Activated naive CD8-positive, alpha-beta T cell (primary cell): Measurements from ENCODE around the gene RAPGEF1.

Experiments
- H3K27ac Mint-ChIP-seq: one replicate; pipeline ENCODE4 v1.8.0; 2021; ENCODE audit warnings: mixed read lengths
- H3K27me3 Mint-ChIP-seq: one replicate; pipeline ENCODE4 v1.8.0; 2021; ENCODE audit warnings: mixed read lengths
- H3K36me3 Mint-ChIP-seq: one replicate; pipeline ENCODE4 v1.8.0; 2021; ENCODE audit warnings: mixed read lengths
- H3K4me1 Mint-ChIP-seq: one replicate; pipeline ENCODE4 v1.8.0; 2021; ENCODE audit warnings: low read depth, mixed read lengths
- H3K4me3 Mint-ChIP-seq: one replicate; pipeline ENCODE4 v1.8.0; 2021; ENCODE audit warnings: mild to moderate bottlenecking, mixed read lengths
- H3K9me3 Mint-ChIP-seq: one replicate; pipeline ENCODE4 v1.8.0; 2021; ENCODE audit warnings: low read depth, mixed read lengths

The RAPGEF1 gene

GRCh38 chr9:131640438-131641137, 99.3 kb downstream of the RAPGEF1 start:
- no peaks in the 10 kb centered on the region for H3K27me3 Mint-ChIP-seq
- H3K4me1 Mint-ChIP-seq, result peaks cover 34% of the 10 kb centered on the region
- H3K4me3 Mint-ChIP-seq, result no peak overlapping the region
- no peaks in the 10 kb centered on the region for H3K9me3 Mint-ChIP-seq
- H3K36me3 Mint-ChIP-seq, result no peaks in the 10 kb centered on the region
- peak overlapping the region; percentile 41 for H3K27ac Mint-ChIP-seq

DNA sequence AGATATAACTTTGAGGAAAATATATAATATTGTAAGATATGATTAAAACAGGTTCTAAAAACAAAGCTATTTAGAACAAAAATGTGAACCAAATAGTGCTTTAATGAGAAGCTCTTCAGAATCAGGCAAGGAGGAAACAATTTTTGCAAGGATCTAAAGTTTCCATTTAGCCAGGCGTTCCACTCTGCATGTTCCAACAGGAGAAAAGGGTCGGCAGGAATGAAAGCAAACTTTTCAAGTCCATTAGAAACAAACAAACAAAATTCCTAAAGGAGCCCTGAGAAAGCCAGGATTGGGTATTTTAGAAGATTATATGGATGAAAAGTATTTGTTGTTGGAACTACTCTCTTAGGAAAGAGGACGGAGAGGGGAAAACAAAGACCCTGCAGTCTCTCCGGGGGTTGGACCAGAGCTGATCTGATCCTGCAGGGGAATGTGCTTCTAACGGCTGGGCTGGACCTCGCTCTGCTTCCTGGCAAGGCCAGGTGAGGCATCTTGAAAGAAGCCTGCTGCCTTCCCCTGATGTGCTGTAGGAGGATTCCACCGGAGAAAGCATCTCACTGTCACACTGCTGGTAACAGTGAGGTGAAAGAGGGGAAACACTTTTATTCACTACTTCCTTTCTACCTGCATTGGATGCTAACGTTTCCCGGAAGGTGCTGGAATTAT, 100.0 kb downstream of the RAPGEF1 start:
- H3K4me1 Mint-ChIP-seq, result peaks cover 37% of the 10 kb centered on the region
- peak overlapping the region; percentile 28 for H3K27ac Mint-ChIP-seq
- H3K36me3 Mint-ChIP-seq, result no peaks in the 10 kb centered on the region
- no peaks in the 10 kb centered on the region for H3K9me3 Mint-ChIP-seq
- no peak overlapping the region for H3K4me3 Mint-ChIP-seq
- no peaks in the 10 kb centered on the region for H3K27me3 Mint-ChIP-seq

GRCh38 chr9:131636593-131636992, 103.3 kb downstream of the RAPGEF1 start:
- no peak overlapping the region for H3K4me3 Mint-ChIP-seq
- H3K27me3 Mint-ChIP-seq, result no peaks in the 10 kb centered on the region
- H3K36me3 Mint-ChIP-seq, result peaks cover 2% of the 10 kb centered on the region
- H3K9me3 Mint-ChIP-seq, result no peaks in the 10 kb centered on the region
- peak overlapping the region; percentile 58 for H3K27ac Mint-ChIP-seq
- peaks cover 21% of the 10 kb centered on the region for H3K4me1 Mint-ChIP-seq

- H3K4me1 Mint-ChIP-seq, result peaks cover 23% of the 10 kb centered on the region
- H3K36me3 Mint-ChIP-seq, result peaks cover 2% of the 10 kb centered on the region
- no peak overlapping the region for H3K4me3 Mint-ChIP-seq
- peak overlapping the region; percentile 58 for H3K27ac Mint-ChIP-seq
- H3K27me3 Mint-ChIP-seq, result no peaks in the 10 kb centered on the region
- H3K9me3 Mint-ChIP-seq, result no peaks in the 10 kb centered on the region
Observed at GRCh38 chr9:131635892-131636291, 104.0 kb downstream of the RAPGEF1 start.

DNA sequence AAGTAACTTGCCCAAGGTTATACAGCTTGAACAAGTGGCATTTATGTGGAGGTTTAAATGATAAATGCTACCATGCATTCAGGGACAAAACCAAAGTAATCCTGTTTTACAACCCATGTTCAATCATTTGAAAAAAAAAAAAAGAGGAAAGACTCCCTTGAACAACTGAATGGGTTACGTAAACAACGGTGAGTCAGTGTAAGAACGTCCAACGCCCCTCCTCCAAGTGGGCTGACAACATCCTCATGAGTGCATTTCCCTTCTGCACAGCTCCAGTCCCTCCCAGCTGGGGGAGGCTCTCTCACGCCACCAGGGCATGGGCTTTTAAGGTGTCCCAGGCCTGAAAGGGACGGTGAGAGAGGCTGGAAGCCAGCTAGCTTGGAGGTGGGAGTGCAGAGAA, 104.6 kb downstream of the RAPGEF1 start:
- peak overlapping the region; percentile 35 for H3K4me3 Mint-ChIP-seq

DNA sequence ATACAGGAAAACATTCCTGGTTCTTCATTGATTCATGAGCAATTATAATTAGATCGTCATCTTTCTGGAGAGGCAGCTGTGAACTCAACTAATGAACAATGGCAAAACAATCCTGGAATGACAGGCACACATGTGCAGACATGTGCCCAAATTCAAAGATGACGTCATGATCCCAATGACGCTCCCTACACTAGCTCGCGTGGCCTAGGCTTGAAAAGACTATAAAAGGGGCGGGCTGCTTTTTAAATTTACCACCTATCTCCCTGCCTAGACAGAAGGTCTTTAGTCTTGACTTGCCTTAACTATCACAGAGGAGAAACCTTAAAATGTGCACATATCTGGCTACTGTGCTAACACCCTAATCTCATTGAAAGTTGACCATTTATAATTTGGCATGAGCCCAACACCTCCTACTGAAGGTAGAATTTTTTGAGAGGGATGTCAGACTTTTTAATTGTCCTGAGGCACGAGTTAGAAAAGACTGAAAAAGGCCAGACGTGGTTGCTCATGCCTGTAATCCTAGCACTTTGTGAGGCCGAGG, 106.3 kb downstream of the RAPGEF1 start:
- no peaks in the 10 kb centered on the region for H3K9me3 Mint-ChIP-seq
- H3K4me1 Mint-ChIP-seq, result peaks cover 26% of the 10 kb centered on the region

More for the DNA sequence above, 104.6 kb downstream of the RAPGEF1 start:
- Mint-ChIP-seq H3K9me3 (no peaks in the 10 kb centered on the region), H3K4me1 (peaks cover 26% of the 10 kb centered on the region), H3K36me3 (peaks cover 2% of the 10 kb centered on the region), H3K27me3 (no peaks in the 10 kb centered on the region), H3K27ac (peak overlapping the region; percentile 90)

DNA sequence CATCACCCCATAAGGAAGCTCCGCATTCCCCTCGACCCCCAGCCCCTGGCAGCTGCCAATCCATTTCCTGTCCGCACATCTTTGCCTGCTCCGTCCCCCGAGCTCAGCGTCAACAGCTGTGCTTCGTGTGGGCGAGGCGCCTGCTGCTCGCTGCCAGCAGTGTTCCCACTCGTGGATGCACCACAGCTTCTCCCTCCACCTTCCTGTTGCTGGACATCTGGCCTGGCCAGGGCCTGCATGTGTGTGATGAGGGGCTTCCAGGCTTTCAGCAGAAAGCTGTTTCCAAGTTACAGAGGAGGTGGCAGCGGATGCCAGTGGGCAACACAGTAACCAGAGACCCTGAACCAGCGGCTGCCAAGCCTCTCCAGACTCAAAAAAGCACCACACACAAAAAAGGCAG, 108.6 kb downstream of the RAPGEF1 start:
- H3K27me3 Mint-ChIP-seq, result no peaks in the 10 kb centered on the region
- H3K4me3 Mint-ChIP-seq, result no peak overlapping the region
- peaks cover 29% of the 10 kb centered on the region for H3K4me1 Mint-ChIP-seq
- no peak overlapping the region for H3K27ac Mint-ChIP-seq
- peaks cover 2% of the 10 kb centered on the region for H3K36me3 Mint-ChIP-seq
- H3K9me3 Mint-ChIP-seq, result no peaks in the 10 kb centered on the region

More for the DNA sequence above, 106.3 kb downstream of the RAPGEF1 start:
- H3K36me3 Mint-ChIP-seq, result peaks cover 2% of the 10 kb centered on the region
- no peak overlapping the region for H3K27ac Mint-ChIP-seq
- H3K4me3 Mint-ChIP-seq, result no peak overlapping the region
- H3K27me3 Mint-ChIP-seq, result no peaks in the 10 kb centered on the region

- Mint-ChIP-seq H3K9me3 (no peaks in the 10 kb centered on the region), H3K4me1 (peaks cover 19% of the 10 kb centered on the region), H3K4me3 (no peak overlapping the region), H3K27me3 (no peaks in the 10 kb centered on the region), H3K36me3 (peaks cover 2% of the 10 kb centered on the region), H3K27ac (peak overlapping the region; percentile 41)
Observed at GRCh38 chr9:131630205-131630831, 109.6 kb downstream of the RAPGEF1 start.

- Mint-ChIP-seq H3K4me3 (no peak overlapping the region), H3K4me1 (peaks cover 14% of the 10 kb centered on the region)
Observed at GRCh38 chr9:131629825-131630204, 110.1 kb downstream of the RAPGEF1 start.

GRCh38 chr9:131629226-131629500, 110.7 kb downstream of the RAPGEF1 start:
- Mint-ChIP-seq H3K27ac (peak overlapping the region; percentile 16), H3K27me3 (no peaks in the 10 kb centered on the region), H3K36me3 (peaks cover 4% of the 10 kb centered on the region), H3K9me3 (no peaks in the 10 kb centered on the region), H3K4me3 (no peak overlapping the region), H3K4me1 (peaks cover 11% of the 10 kb centered on the region)

More at GRCh38 chr9:131629825-131630204, 110.1 kb downstream of the RAPGEF1 start:
- H3K27ac Mint-ChIP-seq, result no peak overlapping the region
- peaks cover 4% of the 10 kb centered on the region for H3K36me3 Mint-ChIP-seq
- H3K27me3 Mint-ChIP-seq, result no peaks in the 10 kb centered on the region
- H3K9me3 Mint-ChIP-seq, result no peaks in the 10 kb centered on the region

GRCh38 chr9:131628459-131629225, 111.2 kb downstream of the RAPGEF1 start:
- H3K4me1 Mint-ChIP-seq, result peaks cover 11% of the 10 kb centered on the region
- H3K9me3 Mint-ChIP-seq, result no peaks in the 10 kb centered on the region
- H3K27ac Mint-ChIP-seq, result no peak overlapping the region
- no peak overlapping the region for H3K4me3 Mint-ChIP-seq
- peaks cover 4% of the 10 kb centered on the region for H3K36me3 Mint-ChIP-seq
- no peaks in the 10 kb centered on the region for H3K27me3 Mint-ChIP-seq

DNA sequence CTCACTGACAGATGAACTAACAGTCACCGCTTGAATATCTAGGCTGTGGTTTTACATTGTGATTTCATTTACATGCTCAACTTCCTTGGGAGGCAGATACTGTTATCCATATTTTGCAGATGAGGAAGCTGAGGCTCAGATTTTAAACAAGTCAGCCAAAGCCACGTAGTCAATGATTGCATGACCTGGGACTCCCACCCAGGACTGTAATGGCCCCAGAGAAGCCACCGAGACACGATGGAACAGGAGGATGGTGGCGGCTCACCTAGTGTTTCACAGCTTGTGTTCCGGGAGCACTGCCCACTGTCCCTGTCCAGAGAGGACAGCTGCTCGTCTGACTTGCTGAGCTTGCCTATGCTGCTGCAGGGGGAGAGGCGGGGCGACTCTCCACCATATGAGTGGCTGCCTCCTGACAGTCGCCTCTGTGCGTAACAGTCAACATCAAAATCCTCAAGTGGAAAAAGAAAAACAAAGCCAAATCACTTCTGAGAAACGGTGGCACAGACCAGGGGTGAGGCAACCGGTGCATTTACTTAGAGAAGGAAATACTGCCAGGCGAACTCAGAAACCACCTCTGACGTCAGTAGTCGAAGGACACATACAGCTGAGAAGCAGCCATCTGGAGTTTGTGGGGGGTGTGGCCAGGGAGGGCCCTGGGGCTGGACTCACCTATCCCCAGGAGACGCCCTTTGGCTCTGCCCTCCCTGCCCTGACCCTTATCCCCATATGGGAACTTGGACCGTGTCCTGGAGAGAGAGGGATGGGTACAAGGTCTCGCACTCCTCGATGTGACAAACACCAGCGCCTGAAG, 112.0 kb downstream of the RAPGEF1 start:
- Mint-ChIP-seq H3K27ac (no peak overlapping the region), H3K4me1 (peaks cover 11% of the 10 kb centered on the region), H3K4me3 (no peak overlapping the region), H3K27me3 (no peaks in the 10 kb centered on the region), H3K9me3 (no peaks in the 10 kb centered on the region), H3K36me3 (peaks cover 3% of the 10 kb centered on the region)

- Mint-ChIP-seq H3K9me3 (no peaks in the 10 kb centered on the region), H3K27ac (no peak overlapping the region), H3K27me3 (no peaks in the 10 kb centered on the region), H3K4me1 (peaks cover 11% of the 10 kb centered on the region), H3K4me3 (no peak overlapping the region), H3K36me3 (peaks cover 2% of the 10 kb centered on the region)
Observed at GRCh38 chr9:131627326-131627647, 112.6 kb downstream of the RAPGEF1 start.
